B cell (primary cell): Measurements from ENCODE around the gene HAUS7. TPM values are rescaled to one million over a fixed set of nuclear protein-coding genes. Genes with fewer than 3 reads are reported as not detected.

Experiments used
- ATAC-seq: fragments of 200-7000 bp; cut with Tn5 transposase; one replicate; pipeline ENCODE4 v1.10.0; 2021; ENCODE audit warnings: low read depth, mild to moderate bottlenecking, moderate number of reproducible peaks, moderate library complexity
- CTCF ChIA-PET: fragments of 350-600 bp; sonication (Branson Sonifier 250); formaldehyde crosslinking; loops from one replicate; lab custom pipeline; 2021; ENCODE audit warnings: antibody characterized with exemption, inconsistent platforms; lab: Charles Lee
- POLR2A ChIA-PET: fragments of 350-600 bp; sonication (Branson Sonifier 250); formaldehyde crosslinking; loops from one replicate; lab custom pipeline; 2021; ENCODE audit warnings: antibody characterized with exemption; lab: Charles Lee
- DNase-seq: peaks from one replicate; pipeline ENCODE4 v3.0.0; 2013
- H2AFZ ChIP-seq: 2 replicates; pipeline ENCODE4 v1.6.1; 2012; ENCODE audit warnings: mild to moderate bottlenecking, low read depth, low read length; ENCODE audit not compliant: insufficient read depth, poor library complexity, severe bottlenecking
- H3K27ac ChIP-seq, 2 donors: 1 replicate in 1 of 2; 2 replicates in 1 of 2; pipeline ENCODE4 v1.5.1; 2012 to 2013; ENCODE audit warnings: low read length in 2 of 2, mild to moderate bottlenecking in 2 of 2, moderate library complexity in 1 of 2
- H3K27me3 ChIP-seq, 4 experiments: fragments of 200-600 bp in 1 of 4; sonication (generic) in 1 of 4; replicated peaks in 1 of 4; 1 replicate in 2 of 4; 2 replicates in 2 of 4; pipeline versions ENCODE4 v1.6.1 to v1.7.0; 2013 to 2016; ENCODE audit warnings: low read length in 3 of 4, mild to moderate bottlenecking in 2 of 4, mixed read lengths in 1 of 4, moderate library complexity in 1 of 4; ENCODE audit not compliant: insufficient read depth in 4 of 4, control insufficient read depth in 3 of 4; ENCODE audit errors: control extremely low read depth in 1 of 4
- H3K36me3 ChIP-seq, 2 experiments: replicated peaks in 1 of 2; 1 replicate in 1 of 2; 2 replicates in 1 of 2; pipeline versions ENCODE4 v1.6.1 to v1.7.1; 2013; ENCODE audit warnings: low read length in 1 of 2; ENCODE audit not compliant: insufficient read depth in 2 of 2, control insufficient read depth in 1 of 2; ENCODE audit errors: control extremely low read depth in 1 of 2, extremely low read depth in 1 of 2
- H3K4me1 ChIP-seq, 2 donors: fragments of 200-600 bp in 1 of 2; sonication (generic) in 1 of 2; 1 replicate in 1 of 2; 2 replicates in 1 of 2; pipeline versions ENCODE4 v1.5.1 to v1.6.1; 2013 to 2017; ENCODE audit warnings: low read length in 2 of 2; ENCODE audit not compliant: control insufficient read depth in 2 of 2, insufficient read depth in 2 of 2
- H3K4me2 ChIP-seq: replicated peaks from 2 replicates; pipeline ENCODE3; 2012; ENCODE audit warnings: mild to moderate bottlenecking, low read depth, low read length; ENCODE audit not compliant: poor library complexity, severe bottlenecking
- H3K4me3 ChIP-seq, 5 experiments: fragments of 200-600 bp in 1 of 5; sonication (generic) in 1 of 5; 1 replicate in 3 of 5; 2 replicates in 2 of 5; pipeline versions ENCODE4 v1.5.1 to v1.7.0; 2011 to 2016; ENCODE audit warnings: low read length in 4 of 5, mild to moderate bottlenecking in 4 of 5, low read depth in 2 of 5, control low read depth in 1 of 5, moderate library complexity in 1 of 5; ENCODE audit not compliant: insufficient read depth in 1 of 5; ENCODE audit errors: control extremely low read depth in 1 of 5, extremely low read depth in 1 of 5
- H3K79me2 ChIP-seq: fragments of 200-600 bp; sonication (generic); one replicate; pipeline ENCODE4 v1.6.0; 2016; ENCODE audit warnings: low read length; ENCODE audit not compliant: control insufficient read depth, insufficient read depth
- H3K9ac ChIP-seq: fragments of 200-600 bp; sonication (generic); 2 replicates; pipeline ENCODE4 v1.6.1; 2017; ENCODE audit warnings: mild to moderate bottlenecking, low read length, moderate library complexity
- H3K9me3 ChIP-seq, 3 donors: one replicate each; pipeline versions ENCODE4 v1.6.1 to v1.7.1; 2013; ENCODE audit warnings: low read length in 2 of 3; ENCODE audit not compliant: control insufficient read depth in 2 of 3, insufficient read depth in 1 of 3; ENCODE audit errors: control extremely low read depth in 1 of 3
- H4K20me1 ChIP-seq: 2 replicates; pipeline ENCODE4 v1.6.0; 2012; ENCODE audit warnings: mild to moderate bottlenecking, low read length; ENCODE audit not compliant: insufficient read depth, control insufficient read depth, poor library complexity, severe bottlenecking
- H3K27ac Mint-ChIP-seq: one replicate; pipeline ENCODE4 v1.8.0; 2021; ENCODE audit warnings: mixed read lengths
- H3K27me3 Mint-ChIP-seq: one replicate; pipeline ENCODE4 v1.8.0; 2021; ENCODE audit warnings: mixed read lengths
- H3K4me1 Mint-ChIP-seq: one replicate; pipeline ENCODE4 v1.8.0; 2021; ENCODE audit warnings: mixed read lengths
- H3K4me3 Mint-ChIP-seq: one replicate; pipeline ENCODE4 v1.8.0; 2021; ENCODE audit warnings: mixed read lengths
- H3K9me3 Mint-ChIP-seq: one replicate; pipeline ENCODE4 v1.8.0; 2022; ENCODE audit warnings: mixed read lengths; ENCODE audit not compliant: insufficient read depth
- EZH2 ChIP-seq: IDR thresholded peaks from 2 replicates; pipeline ENCODE4 v1.6.1; 2012; ENCODE audit warnings: borderline replicate concordance, low read depth, mild to moderate bottlenecking, moderate library complexity, low read length; ENCODE audit not compliant: insufficient read depth, poor library complexity, severe bottlenecking
- WGBS: methylation state at CpG from one replicate; pipeline ENCODE4 v1.1.5; 2013; ENCODE audit warnings: missing lambda C conversion rate; ENCODE audit not compliant: insufficient coverage; 5-methylcytosine and 5-hydroxymethylcytosine counted together
- intact Hi-C: fragments of 100-400 bp; cut with micrococcal nuclease; formaldehyde crosslinking; loops from one replicate; pipeline ENCODE4 v1.10.0; 2022
- polyA plus RNA-seq: library from polyadenylated mRNA; depleted of rRNA; stranded (reverse); fragments of >200 nt; gene quantifications from 2 replicates; pipeline ENCODE4 v1.2.3, GENCODE V29; 2012
- total RNA-seq, 2 donors: library from RNA; stranded (reverse); fragments of 120-200 nt in 1 of 2; gene quantifications; 1 replicate in 1 of 2; 2 replicates in 1 of 2; pipeline versions ENCODE4 v1.2.3 to v1.2.4, GENCODE V29; 2013 to 2022
- TF ChIP-seq, protein P1 (sequence below): fragments of 200-600 bp; IDR thresholded peaks from one replicate; pipeline ENCODE4 v1.8.0; 2022; ENCODE audit warnings: antibody characterized with exemption, mild to moderate bottlenecking

HAUS7 gene
- total and polyA plus RNA-seq, 2 donors (not counting 1 experiment from before 2014, with no cell fraction given): 25.2 to 26.9 TPM

DNA sequence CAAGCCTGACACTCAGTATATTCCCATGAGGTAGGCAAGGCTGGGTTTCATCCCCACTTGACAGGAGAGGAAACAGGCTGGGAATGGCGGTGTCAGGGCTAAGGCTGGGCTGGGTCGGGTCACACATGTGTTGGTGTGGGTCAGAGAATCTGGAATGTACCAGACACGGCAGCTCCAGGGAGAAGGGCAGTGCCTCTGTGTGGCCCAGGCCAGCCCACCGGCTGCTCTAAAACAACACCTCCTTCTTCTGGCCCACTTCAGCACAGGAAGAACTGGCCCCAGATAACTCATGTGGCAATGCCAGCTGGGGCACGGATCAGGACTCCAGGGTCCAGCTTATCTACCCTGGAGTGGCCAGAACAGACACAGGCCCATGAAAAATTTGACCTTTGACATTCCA is 6.3 kb downstream of the HAUS7 start:
- H2AFZ ChIP-seq: no peak overlapping the region
- ATAC-seq (no peak), DNase-seq (no peak)
- CTCF ChIA-PET: no interaction called here
- Mint-ChIP-seq H3K9me3 (no peaks in the 10 kb centered on the region), H3K4me1 (peaks cover 7% of the 10 kb centered on the region), H3K27me3 (no peaks in the 10 kb centered on the region), H3K27ac (no peak overlapping the region), H3K4me3 (no peak overlapping the region)
- POLR2A ChIA-PET: no interaction called here
- H3K9me3 ChIP-seq: no peaks in the 10 kb centered on the region
- peaks cover 23% of the 10 kb centered on the region for H3K79me2 ChIP-seq
- H3K36me3 ChIP-seq: peaks cover 0 to 4% of the 10 kb centered on the region in 2 experiments
- 80% methylated on average over 1 of the region's 5 CpGs for WGBS
- H3K27ac ChIP-seq: no peak overlapping the region
- no peak overlapping the region for H3K4me3 ChIP-seq
- no peaks in the 10 kb centered on the region for H4K20me1 ChIP-seq
- H3K27me3 ChIP-seq: no peaks in the 10 kb centered on the region
- no peaks in the 10 kb centered on the region for H3K4me1 ChIP-seq
- intact Hi-C loops: no loop called here
- H3K4me2 ChIP-seq: no peak overlapping the region
- no peak overlapping the region for H3K9ac ChIP-seq
- TF ChIP-seq EZH2: no peak

- Histone ChIP-seq H3K9me3 (no peaks in the 10 kb centered on the region), H3K27me3 (no peaks in the 10 kb centered on the region), H4K20me1 (no peaks in the 10 kb centered on the region), H3K79me2 (peaks cover 18% of the 10 kb centered on the region), H3K9ac (no peak overlapping the region), H3K4me1 (no peaks in the 10 kb centered on the region), H3K4me3 (no peak overlapping the region), H3K27ac (no peak overlapping the region), H3K4me2 (no peak overlapping the region), H3K36me3 (peaks cover 0 to 4% of the 10 kb centered on the region in 2 experiments), H2AFZ (no peak overlapping the region)
- TF ChIP-seq EZH2: no peak
- TF ChIP-seq, protein P1, sequence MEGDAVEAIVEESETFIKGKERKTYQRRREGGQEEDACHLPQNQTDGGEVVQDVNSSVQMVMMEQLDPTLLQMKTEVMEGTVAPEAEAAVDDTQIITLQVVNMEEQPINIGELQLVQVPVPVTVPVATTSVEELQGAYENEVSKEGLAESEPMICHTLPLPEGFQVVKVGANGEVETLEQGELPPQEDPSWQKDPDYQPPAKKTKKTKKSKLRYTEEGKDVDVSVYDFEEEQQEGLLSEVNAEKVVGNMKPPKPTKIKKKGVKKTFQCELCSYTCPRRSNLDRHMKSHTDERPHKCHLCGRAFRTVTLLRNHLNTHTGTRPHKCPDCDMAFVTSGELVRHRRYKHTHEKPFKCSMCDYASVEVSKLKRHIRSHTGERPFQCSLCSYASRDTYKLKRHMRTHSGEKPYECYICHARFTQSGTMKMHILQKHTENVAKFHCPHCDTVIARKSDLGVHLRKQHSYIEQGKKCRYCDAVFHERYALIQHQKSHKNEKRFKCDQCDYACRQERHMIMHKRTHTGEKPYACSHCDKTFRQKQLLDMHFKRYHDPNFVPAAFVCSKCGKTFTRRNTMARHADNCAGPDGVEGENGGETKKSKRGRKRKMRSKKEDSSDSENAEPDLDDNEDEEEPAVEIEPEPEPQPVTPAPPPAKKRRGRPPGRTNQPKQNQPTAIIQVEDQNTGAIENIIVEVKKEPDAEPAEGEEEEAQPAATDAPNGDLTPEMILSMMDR: no peak
- intact Hi-C loops: no loop called here
- H3K4me1 Mint-ChIP-seq: peaks cover 5% of the 10 kb centered on the region
- 96% methylated on average over 7 of the region's 12 CpGs for WGBS
- DNase-seq (no peak), ATAC-seq (no peak)
- H3K27me3 Mint-ChIP-seq: no peaks in the 10 kb centered on the region
- H3K9me3 Mint-ChIP-seq: no peaks in the 10 kb centered on the region
- no peak overlapping the region for H3K27ac Mint-ChIP-seq
- POLR2A ChIA-PET: no interaction called here
- CTCF ChIA-PET: no interaction called here
- H3K4me3 Mint-ChIP-seq: no peak overlapping the region
Observed at GRCh38 chrX:153463556-153463955, 6.8 kb downstream of the HAUS7 start.
